OCI-LY1 (cell line): ENCODE measurements around the gene ARHGEF37.

Experiments
- H2AFZ ChIP-seq: fragments of 200-600 bp; sonication (generic), shearing (Covaris generic); 2 replicates; pipeline ENCODE4 v1.6.0; 2014; ENCODE audit warnings: antibody characterized with exemption, mild to moderate bottlenecking, low read length
- H3F3A ChIP-seq: fragments of 200-600 bp; sonication (generic), shearing (Covaris generic); 2 replicates; pipeline ENCODE4 v1.6.0; 2014; ENCODE audit warnings: mild to moderate bottlenecking, antibody characterized with exemption, low read length, moderate library complexity; ENCODE audit not compliant: insufficient read depth
- H3K27ac ChIP-seq: fragments of 200-600 bp; sonication (generic); 2 replicates; pipeline ENCODE4 v1.5.1; 2014; ENCODE audit warnings: low read length, mixed run types, mild to moderate bottlenecking, low read depth; ENCODE audit not compliant: poor library complexity, severe bottlenecking
- H3K27me3 ChIP-seq: fragments of 200-600 bp; sonication (generic); 2 replicates; pipeline ENCODE4 v1.6.0; 2014; ENCODE audit warnings: antibody characterized with exemption, mild to moderate bottlenecking, low read length, moderate library complexity; ENCODE audit not compliant: insufficient read depth
- H3K36me3 ChIP-seq: fragments of 200-600 bp; sonication (generic); 2 replicates; pipeline ENCODE4 v1.6.1; 2014; ENCODE audit warnings: mild to moderate bottlenecking, antibody characterized with exemption, low read length, moderate library complexity, mixed read lengths; ENCODE audit not compliant: insufficient read depth
- H3K4me1 ChIP-seq: fragments of 200-600 bp; sonication (generic); 2 replicates; pipeline ENCODE4 v1.5.1; 2014; ENCODE audit warnings: mild to moderate bottlenecking, low read length, moderate library complexity; ENCODE audit not compliant: insufficient read depth, severe bottlenecking
- H3K4me2 ChIP-seq: fragments of 200-600 bp; sonication (generic), shearing (Covaris generic); 2 replicates; pipeline ENCODE4 v1.6.1; 2014; ENCODE audit warnings: low read length
- H3K4me3 ChIP-seq: fragments of 200-600 bp; sonication (generic); 2 replicates; pipeline ENCODE4 v1.5.1; 2014; ENCODE audit warnings: low read length, low read depth, mild to moderate bottlenecking, mixed read lengths; ENCODE audit not compliant: poor library complexity, severe bottlenecking
- H3K79me2 ChIP-seq: fragments of 200-600 bp; shearing (Covaris generic); 2 replicates; pipeline ENCODE4 v1.6.1; 2016; ENCODE audit warnings: mixed run types, low read length, mixed read lengths; ENCODE audit not compliant: insufficient read depth
- H3K9ac ChIP-seq: fragments of 200-600 bp; sonication (generic), shearing (Covaris generic); 2 replicates; pipeline ENCODE4 v1.6.1; 2014; ENCODE audit warnings: mild to moderate bottlenecking, low read length, mixed read lengths
- H3K9me2 ChIP-seq: fragments of 200-600 bp; sonication (generic), shearing (Covaris generic); 2 replicates; pipeline ENCODE4 v1.6.1; 2014; ENCODE audit warnings: low read depth, mild to moderate bottlenecking, low read length, mixed read lengths
- H3K9me3 ChIP-seq: fragments of 200-600 bp; shearing (Covaris generic); 2 replicates; pipeline ENCODE4 v1.6.1; 2014; ENCODE audit warnings: low read length, mixed read lengths
- H4K20me1 ChIP-seq: fragments of 200-600 bp; sonication (generic), shearing (Covaris generic); 2 replicates; pipeline ENCODE4 v1.6.0; 2016; ENCODE audit warnings: mild to moderate bottlenecking, low read length; ENCODE audit not compliant: insufficient read depth
- EZH2 ChIP-seq: fragments of 200-600 bp; sonication (generic), shearing (Covaris generic); IDR thresholded peaks from 2 replicates; pipeline ENCODE4 v1.8.0; 2017; ENCODE audit warnings: borderline replicate concordance, mixed run types, mild to moderate bottlenecking, antibody characterized with exemption, low read length, moderate library complexity, mixed read lengths
- TF ChIP-seq, protein P1 (sequence below): fragments of 200-600 bp; sonication (generic), shearing (Covaris generic); IDR thresholded peaks from 2 replicates; pipeline ENCODE4 v1.5.1; 2017; ENCODE audit warnings: mild to moderate bottlenecking, antibody characterized with exemption, low read length, moderate library complexity, mixed read lengths

The ARHGEF37 gene

DNA sequence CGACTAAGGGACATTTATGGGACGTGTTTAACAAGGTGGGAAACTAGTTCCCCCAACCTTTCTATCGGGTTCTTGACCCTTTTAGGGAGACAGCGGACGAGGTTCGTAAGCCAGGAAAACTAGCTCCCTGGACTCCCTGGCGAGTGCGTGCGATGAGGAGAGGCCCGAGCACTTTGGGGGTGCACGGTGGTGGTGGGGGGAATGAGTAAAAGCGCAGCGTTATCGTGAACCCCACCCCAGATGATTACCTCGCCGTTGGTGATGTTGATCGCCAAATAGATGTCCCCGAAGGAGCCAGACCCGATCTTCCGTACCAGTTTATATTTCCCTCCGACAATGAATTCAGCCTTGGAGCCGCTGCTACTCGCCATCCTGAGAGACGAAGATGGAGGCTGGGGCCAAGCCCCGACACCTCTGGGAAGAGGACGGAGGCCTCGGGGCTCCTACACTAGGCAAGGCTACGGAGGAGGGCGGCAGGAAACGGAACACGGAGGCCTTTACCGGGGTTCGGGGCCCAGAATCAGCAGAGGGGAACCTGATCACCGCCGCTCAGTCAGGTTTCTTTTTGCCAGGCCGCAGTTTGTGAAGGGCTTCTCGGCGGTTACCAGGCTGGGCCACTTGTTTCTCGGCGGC, 30.6 kb upstream of the ARHGEF37 start:
- H3K4me2 ChIP-seq: peak overlapping the region; percentile 96
- peak overlapping the region; percentile 94 for H3K4me3 ChIP-seq
- H2AFZ ChIP-seq: no peak overlapping the region
- TF ChIP-seq EZH2: no peak
- TF ChIP-seq, protein P1, sequence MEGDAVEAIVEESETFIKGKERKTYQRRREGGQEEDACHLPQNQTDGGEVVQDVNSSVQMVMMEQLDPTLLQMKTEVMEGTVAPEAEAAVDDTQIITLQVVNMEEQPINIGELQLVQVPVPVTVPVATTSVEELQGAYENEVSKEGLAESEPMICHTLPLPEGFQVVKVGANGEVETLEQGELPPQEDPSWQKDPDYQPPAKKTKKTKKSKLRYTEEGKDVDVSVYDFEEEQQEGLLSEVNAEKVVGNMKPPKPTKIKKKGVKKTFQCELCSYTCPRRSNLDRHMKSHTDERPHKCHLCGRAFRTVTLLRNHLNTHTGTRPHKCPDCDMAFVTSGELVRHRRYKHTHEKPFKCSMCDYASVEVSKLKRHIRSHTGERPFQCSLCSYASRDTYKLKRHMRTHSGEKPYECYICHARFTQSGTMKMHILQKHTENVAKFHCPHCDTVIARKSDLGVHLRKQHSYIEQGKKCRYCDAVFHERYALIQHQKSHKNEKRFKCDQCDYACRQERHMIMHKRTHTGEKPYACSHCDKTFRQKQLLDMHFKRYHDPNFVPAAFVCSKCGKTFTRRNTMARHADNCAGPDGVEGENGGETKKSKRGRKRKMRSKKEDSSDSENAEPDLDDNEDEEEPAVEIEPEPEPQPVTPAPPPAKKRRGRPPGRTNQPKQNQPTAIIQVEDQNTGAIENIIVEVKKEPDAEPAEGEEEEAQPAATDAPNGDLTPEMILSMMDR: no peak
- peak overlapping the region; percentile 97 for H3K9ac ChIP-seq
- no peaks in the 10 kb centered on the region for H4K20me1 ChIP-seq
- H3K4me1 ChIP-seq: peaks cover 33% of the 10 kb centered on the region
- no peaks in the 10 kb centered on the region for H3K27me3 ChIP-seq
- H3F3A ChIP-seq: no peaks in the 10 kb centered on the region
- H3K36me3 ChIP-seq: peaks cover 53% of the 10 kb centered on the region
- no peaks in the 10 kb centered on the region for H3K9me3 ChIP-seq
- no peaks in the 10 kb centered on the region for H3K9me2 ChIP-seq
- H3K79me2 ChIP-seq: peaks cover 52% of the 10 kb centered on the region
- H3K27ac ChIP-seq: peak overlapping the region; percentile 87

- Histone ChIP-seq H3F3A (no peaks in the 10 kb centered on the region), H3K27me3 (no peaks in the 10 kb centered on the region), H3K4me1 (peaks cover 33% of the 10 kb centered on the region), H3K27ac (peak within 1 kb of the TSS; percentile 87), H4K20me1 (no peaks in the 10 kb centered on the region), H3K9me2 (no peaks in the 10 kb centered on the region), H3K9ac (peak within 1 kb of the TSS; percentile 97), H3K9me3 (no peaks in the 10 kb centered on the region), H3K36me3 (peaks cover 46% of the 10 kb centered on the region), H3K4me3 (peak within 1 kb of the TSS; percentile 94), H2AFZ (no peak within 1 kb of the TSS), H3K4me2 (peak within 1 kb of the TSS; percentile 96), H3K79me2 (peaks cover 45% of the 10 kb centered on the region)
- TF ChIP-seq, protein P1: peak; percentile 85
- no peak for TF ChIP-seq EZH2
Observed at GRCh38 chr5:149551227-149552037, 29.9 kb upstream of the ARHGEF37 start, which contains the start of gene CSNK1A1. TSS of gene CSNK1A1 (minus strand) at chr5:149551439. CDS start at chr5:149550964, 475 bp downstream.

- Histone ChIP-seq H3K4me3 (peak overlapping the region; percentile 94), H4K20me1 (no peaks in the 10 kb centered on the region), H3F3A (no peaks in the 10 kb centered on the region), H3K9me2 (no peaks in the 10 kb centered on the region), H3K27me3 (no peaks in the 10 kb centered on the region), H3K9ac (peak overlapping the region; percentile 80), H3K4me2 (peak overlapping the region; percentile 78), H3K27ac (peak overlapping the region; percentile 77), H3K79me2 (peaks cover 39% of the 10 kb centered on the region), H2AFZ (no peak overlapping the region), H3K4me1 (peaks cover 30% of the 10 kb centered on the region), H3K36me3 (peaks cover 39% of the 10 kb centered on the region), H3K9me3 (no peaks in the 10 kb centered on the region)
- no peak for TF ChIP-seq EZH2
- TF ChIP-seq, protein P1: no peak
Observed at GRCh38 chr5:149552038-149552494, 29.2 kb upstream of the ARHGEF37 start.
